GM19238 (cell line): Measurements from ENCODE around the gene RASGEF1C.
"Not testable (repeated sequence)": the region's sequence is repeated elsewhere in the genome, so short reads cannot be mapped to it uniquely, and the experiment has no call there.

Experiments used
- DNase-seq: peaks from one replicate; pipeline ENCODE4 v3.0.0; 2011; ENCODE audit warnings: low spot score; ENCODE audit not compliant: insufficient read length

Gene RASGEF1C

GRCh38 chr5:180211761-180212035 lies 2.7 kb upstream of the RASGEF1C start:
- DNase-seq = no peak

GRCh38 chr5:180210961-180211760 lies 2.1 kb upstream of the RASGEF1C start:
- DNase-seq = no peak

- DNase-seq = not testable (repeated sequence)
Measured at GRCh38 chr5:180210077-180210476, 1.1 kb upstream of the RASGEF1C start.

- DNase-seq = no peak
Measured at GRCh38 chr5:180208435-180209081, 453 bp downstream of the RASGEF1C start.

GRCh38 chr5:180208038-180208434 lies 975 bp downstream of the RASGEF1C start:
- no peak for DNase-seq

- DNase-seq = no peak
Measured at GRCh38 chr5:180207593-180207992, 1.4 kb downstream of the RASGEF1C start.

GRCh38 chr5:180206993-180207392 lies 2.0 kb downstream of the RASGEF1C start:
- DNase-seq = no peak

- no peak for DNase-seq
Measured at GRCh38 chr5:180205916-180206315, 3.1 kb downstream of the RASGEF1C start.

GRCh38 chr5:180204276-180204819 lies 4.7 kb downstream of the RASGEF1C start:
- DNase-seq = no peak

GRCh38 chr5:180202939-180203573 lies 6.0 kb downstream of the RASGEF1C start:
- no peak for DNase-seq

- DNase-seq = no peak
Measured at GRCh38 chr5:180201051-180201987, 7.7 kb downstream of the RASGEF1C start.

GRCh38 chr5:180199390-180199789 lies 9.6 kb downstream of the RASGEF1C start:
- no peak for DNase-seq

GRCh38 chr5:180198208-180198607 lies 10.8 kb downstream of the RASGEF1C start:
- DNase-seq = no peak

GRCh38 chr5:180197016-180197702 lies 11.9 kb downstream of the RASGEF1C start:
- DNase-seq = no peak

- DNase-seq = no peak
Measured at GRCh38 chr5:180194410-180195345, 14.3 kb downstream of the RASGEF1C start.

GRCh38 chr5:180193749-180194375 lies 15.1 kb downstream of the RASGEF1C start:
- DNase-seq = no peak

GRCh38 chr5:180191716-180192115 lies 17.3 kb downstream of the RASGEF1C start:
- no peak for DNase-seq

- DNase-seq = no peak
Measured at GRCh38 chr5:180187767-180188166, 21.2 kb downstream of the RASGEF1C start.

- DNase-seq = no peak
Measured at GRCh38 chr5:180180846-180181245, 28.2 kb downstream of the RASGEF1C start.
